ENCODE measurements around the gene SSX2B.
"Not testable (repeated sequence)": the region's sequence is repeated elsewhere in the genome, so short reads cannot be mapped to it uniquely, and the experiment has no call there.

DNA sequence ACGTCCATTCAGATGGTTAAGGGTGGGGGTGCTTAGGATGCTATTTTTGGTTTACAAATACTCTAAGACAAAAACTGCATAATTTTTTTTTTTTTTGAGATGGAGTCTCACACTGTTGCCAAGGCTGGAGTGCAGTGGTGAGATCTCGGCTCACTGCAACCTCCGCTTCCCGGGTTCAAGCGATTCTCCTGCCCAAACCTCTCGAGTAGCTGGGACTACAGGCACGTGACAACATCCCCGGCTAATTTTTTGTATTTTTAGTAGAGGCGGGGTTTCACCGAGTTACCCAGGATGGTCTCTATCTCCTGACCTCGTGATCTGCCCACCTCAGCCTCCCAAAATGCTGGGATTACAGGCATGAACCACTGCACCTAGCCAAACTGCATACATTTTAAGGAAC lies 22.5 kb downstream of the SSX2B start:
- not testable (repeated sequence) for TF ChIP-seq CTCF, POLR2A (IDR thresholded peaks at IDR 0.05)

Measured in adrenal gland (tissue), 5 donors.